Measurements from ENCODE around the gene HBP1.
"Not testable (repeated sequence)": the region's sequence is repeated elsewhere in the genome, so short reads cannot be mapped to it uniquely, and the experiment has no call there.

The HBP1 gene

DNA sequence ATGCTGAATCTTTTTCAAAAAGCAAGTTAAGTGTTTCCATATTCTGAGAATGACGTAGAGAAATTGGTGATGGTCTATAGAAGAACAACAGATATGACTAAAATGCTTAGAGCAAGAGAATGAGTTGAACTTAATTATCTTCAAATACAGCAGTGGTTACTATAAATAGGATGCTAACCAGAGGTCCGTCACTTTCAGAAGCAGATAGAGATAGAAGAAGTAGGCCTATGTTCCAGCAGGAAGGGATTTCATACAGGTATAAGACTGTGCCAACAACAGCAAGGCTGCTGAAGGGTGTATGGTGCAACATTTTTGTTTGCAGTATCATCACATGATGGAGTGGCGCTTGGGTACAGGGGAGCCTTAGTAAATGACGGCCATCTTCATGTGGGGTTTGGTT is 68.6 kb downstream of the HBP1 start:
- TF ChIP-seq GATA1 (IDR thresholded peaks at IDR 0.05; ENCODE audit: low read depth, low read length) (no peak), POLR2A (IDR thresholded peaks at IDR 0.05; ENCODE audit: low read length) (no peak)
- no peak for DNase-seq

DNA sequence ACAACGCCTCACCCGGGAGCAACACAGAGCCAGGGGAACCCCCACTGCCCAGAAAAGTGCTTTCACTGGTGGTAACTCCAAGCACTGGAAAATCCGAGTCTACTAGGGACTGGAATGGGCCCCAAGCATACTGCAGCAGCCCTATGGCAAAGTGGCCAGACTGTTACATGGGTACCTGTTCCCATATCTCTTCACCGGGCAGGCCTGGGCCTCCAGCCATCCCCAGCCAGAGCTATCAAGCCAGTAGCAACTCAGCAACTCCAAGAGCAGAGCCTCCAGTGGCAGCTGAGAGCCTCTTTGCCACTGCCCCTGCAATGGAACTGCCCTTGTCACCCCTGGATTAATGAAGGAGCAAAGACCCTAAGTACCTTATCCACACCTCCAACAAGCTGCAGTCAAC is 73.5 kb downstream of the HBP1 start:
- TF ChIP-seq POLR2A (IDR thresholded peaks at IDR 0.05; ENCODE audit: low read length) = no peak
- no peak for TF ChIP-seq GATA1 (IDR thresholded peaks at IDR 0.05; ENCODE audit: low read depth, low read length)
- no peak for DNase-seq

DNA sequence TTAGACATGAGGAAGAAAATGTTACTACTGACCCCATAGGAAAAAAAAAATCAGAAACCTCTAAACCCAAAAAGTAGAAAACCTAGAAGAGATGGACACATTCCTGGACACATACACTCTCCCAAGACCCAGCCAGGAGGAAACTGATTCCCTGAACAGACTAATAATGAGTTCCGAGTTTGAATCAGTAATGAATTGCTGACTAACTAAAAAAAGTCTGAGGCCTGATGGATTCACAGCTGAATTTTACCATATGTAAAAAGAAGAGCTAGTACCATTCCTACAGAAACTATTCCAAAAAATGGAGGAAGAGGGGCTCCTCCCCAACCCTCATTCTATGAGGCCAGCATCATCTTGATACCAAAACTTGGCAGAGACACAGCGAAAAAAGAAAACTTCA is 75.8 kb downstream of the HBP1 start:
- TF ChIP-seq GATA1 (IDR thresholded peaks at IDR 0.05; ENCODE audit: low read depth, low read length) = no peak
- no peak for TF ChIP-seq POLR2A (IDR thresholded peaks at IDR 0.05; ENCODE audit: low read length)
- no peak for DNase-seq

DNA sequence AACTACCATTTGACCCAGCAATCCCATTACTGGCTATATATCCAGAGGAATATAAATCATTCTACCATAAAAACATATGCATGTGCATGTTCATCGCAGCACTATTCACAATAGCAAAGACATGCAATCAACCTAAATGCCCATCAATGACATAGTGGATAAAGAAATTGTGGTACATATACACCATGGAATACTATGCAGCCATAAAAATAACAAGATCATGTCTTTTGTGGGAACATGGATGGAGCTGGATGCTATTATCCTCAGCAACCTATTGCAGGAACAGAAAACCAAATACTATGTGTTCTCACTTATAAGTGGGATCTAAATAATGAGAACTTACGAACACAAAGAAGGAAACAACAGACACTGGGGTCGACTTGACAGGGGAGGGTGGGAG is 78.0 kb downstream of the HBP1 start:
- DNase-seq = not testable (repeated sequence)

DNA sequence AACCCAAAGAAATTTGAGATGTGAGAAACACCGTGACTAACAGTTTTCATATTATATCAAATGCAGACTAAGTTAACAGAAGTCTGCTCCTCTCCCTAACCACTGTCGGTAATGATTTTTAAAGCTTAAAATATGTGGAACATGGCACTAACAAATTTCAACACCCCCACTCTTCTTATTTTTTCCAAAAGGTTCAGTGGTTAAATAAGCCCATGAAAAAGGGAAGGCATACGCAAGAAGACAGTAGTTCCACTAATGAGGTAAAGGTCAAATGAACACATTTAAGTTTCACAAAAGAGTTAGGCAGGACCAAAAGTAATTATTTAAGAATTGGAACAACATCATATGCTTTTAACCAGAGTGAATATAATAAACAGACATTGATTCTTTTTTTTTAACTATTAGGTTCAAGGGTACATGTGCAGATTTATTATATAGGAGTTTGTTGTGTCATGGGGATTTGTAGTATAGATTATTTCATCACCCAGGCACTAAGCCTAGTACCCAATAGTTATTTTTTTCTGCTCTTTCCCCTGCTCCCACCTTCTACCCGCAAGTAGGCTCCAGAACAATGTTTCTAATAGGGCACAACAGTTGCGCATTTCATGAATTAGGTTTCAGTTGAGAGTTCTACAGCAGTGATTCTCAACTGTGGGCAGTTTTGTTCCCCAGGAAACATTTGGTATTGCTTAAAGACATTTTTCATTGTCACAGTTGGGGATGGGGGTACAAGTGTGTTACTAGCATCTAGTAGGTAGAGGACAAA is 79.9 kb downstream of the HBP1 start:
- DNase-seq = no peak
- no peak for TF ChIP-seq GATA1 (IDR thresholded peaks at IDR 0.05; ENCODE audit: low read depth, low read length)
- no peak for TF ChIP-seq POLR2A (IDR thresholded peaks at IDR 0.05; ENCODE audit: low read length)

DNA sequence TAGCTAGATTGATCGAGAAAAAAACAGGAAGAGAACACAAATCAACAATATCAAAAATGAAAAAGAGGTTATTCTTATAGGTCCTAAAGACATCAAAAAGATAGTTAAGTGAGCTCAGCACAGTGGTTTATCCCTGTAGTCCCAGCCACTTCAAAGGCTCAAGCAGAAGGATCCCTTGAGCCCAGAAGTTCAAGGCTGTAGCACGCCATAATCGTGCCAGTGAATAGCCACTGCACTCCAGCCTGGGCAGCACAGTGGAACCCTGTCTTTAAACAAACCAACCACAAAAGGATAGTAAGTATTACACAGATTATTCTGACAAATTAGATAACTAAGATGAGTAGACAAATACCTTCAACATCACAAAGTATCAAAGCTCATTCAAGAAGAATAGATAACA is 83.2 kb downstream of the HBP1 start:
- DNase-seq = no peak
- TF ChIP-seq POLR2A (IDR thresholded peaks at IDR 0.05; ENCODE audit: low read length) = no peak
- no peak for TF ChIP-seq GATA1 (IDR thresholded peaks at IDR 0.05; ENCODE audit: low read depth, low read length)
